HG03571 (cell line): ENCODE measurements around the gene CIB4.

Experiments used
- ATAC-seq: cut with Tn5 transposase; IDR thresholded peaks from one replicate; pipeline ENCODE4 v1.9.1; 2021; ENCODE audit not compliant: unreplicated experiment

CIB4 gene

DNA sequence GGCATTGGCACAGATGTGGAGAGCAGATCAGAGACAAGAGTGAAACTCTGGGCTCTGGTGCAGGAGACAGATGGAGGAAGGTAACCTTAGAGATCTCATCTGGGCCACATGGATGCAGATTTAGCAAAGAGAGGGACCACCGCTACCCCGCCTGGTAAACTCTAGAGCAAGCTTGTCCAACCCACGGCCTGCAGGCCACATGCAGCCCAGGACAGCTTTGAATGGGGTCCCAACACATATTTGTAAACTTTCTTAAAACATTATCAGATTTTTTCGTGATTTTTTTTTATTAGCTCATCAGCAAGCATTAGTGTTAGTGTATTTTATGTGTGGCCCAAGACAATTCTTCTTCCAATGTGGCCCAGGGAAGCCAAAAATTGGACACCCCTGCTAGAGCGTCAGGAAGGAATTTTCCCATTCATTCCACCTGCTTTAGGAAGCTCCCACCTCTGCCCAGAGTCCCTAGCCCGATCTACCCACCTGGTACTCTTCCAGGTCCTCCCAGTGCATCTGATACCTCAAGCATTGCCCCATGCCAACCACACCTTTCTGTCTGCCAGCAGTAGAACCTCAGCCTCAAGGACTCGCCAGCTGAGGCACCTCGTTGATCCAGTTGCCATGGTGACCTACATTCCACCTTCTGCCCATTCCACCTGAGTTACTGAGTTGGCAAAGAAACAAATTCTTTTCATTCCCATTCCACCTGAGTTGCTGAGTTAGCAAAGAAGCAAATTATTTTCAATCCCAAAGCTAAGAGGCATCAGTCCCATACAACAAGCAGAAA, at the start of gene CIB4:
Gene CIB4, minus strand, starts transcription at position 586 of the 784 bp plus-strand sequence. Its CDS starts 52 bp downstream, at position 534.
- ATAC-seq: no peak

DNA sequence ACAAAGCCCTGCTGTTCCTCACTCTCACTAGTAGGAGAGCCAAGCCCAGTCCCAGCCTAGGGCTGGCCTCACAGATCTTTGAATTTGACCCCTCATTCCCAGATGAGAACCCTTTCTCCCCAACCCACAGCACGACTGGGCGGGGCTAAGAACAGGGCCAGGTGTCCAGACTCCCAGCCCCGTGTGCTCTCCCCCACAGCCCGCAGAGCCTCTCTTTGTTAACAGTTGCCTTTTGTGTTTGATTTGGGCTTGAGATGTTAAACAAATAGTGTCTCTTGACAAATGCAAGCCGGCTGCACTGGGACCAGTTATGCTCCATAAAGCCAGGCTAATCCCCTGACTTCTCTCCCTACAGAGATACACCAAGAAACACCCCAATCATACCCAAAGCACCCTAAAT, 46.6 kb upstream of the CIB4 start:
- no peak for ATAC-seq

DNA sequence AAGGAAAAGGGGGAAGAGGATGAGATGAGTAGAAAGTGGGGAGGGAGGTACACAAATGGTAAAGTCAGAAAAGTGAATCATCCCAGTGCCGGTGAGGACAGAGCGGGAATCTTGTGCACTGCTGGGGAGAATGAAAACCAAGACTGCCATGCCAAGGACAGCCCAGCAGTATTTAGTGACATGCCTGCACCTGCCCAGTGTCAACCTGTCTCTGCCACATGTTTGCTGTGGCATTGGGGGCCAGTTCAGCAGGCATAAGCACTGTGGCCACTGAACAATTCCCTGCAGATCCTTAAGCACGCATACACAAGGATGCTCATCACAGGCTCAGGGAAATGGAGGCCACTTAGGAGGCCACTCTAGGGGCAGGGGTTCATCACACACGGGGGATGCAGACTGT, 46.2 kb upstream of the CIB4 start:
- ATAC-seq: no peak

DNA sequence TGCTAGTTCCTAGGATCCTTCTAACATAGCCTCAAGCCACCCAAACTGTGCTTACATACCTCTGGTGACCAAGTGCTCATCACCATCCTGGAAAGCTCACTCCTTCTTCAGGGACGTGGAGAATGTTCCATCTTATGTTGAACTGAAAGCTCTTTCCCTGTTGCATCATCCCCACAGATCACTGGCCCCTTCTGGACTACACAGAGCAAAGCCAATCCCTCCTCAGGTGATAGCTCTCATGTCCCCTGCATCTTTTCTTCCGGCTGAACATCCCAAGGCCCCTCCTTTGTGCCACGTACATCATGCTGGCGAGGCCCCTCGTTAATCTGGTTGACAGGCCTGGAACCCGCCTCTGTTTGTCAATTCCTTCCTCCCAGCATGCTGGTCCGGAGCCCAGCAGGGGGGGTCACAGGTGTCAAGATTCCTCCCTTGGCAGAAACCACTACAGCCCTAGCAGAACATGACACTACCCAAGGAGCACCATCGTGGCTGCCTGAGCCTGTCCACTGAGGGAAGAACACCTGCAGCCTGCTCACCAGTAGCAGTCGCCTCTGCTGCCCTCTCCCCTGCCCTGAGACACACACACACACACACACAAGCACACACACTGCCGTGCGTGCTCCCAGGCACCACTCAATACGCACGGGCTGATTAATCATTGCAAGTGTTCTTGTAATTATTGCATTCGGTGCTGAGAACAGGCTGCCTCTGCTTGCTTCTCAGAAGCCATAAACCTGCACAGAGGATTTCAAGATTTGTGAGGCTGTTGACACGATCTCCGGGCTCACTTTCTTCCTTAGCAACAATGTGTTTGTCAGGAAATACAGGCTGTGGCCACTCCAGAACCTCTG, 45.0 kb upstream of the CIB4 start:
- no peak for ATAC-seq

DNA sequence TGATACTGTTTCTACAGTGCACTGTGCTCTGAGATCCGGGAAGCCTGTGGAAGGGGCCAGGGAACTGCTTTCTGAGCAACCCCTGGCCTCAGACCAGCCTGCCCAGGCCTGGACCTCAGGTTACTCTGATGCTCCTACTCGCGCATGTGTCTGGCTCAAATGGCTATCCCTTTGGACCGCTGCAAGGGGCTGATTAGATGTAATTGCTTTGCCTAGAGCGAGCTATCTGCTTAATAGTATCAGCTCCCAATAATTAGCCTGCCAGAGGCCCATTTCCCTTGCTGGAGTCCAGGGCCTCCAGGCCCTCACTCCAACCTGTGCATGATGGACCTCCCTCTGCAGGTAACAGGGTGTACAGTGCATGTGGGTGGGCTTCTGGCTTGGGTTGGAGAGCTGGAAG, 44.2 kb upstream of the CIB4 start:
- ATAC-seq: no peak

DNA sequence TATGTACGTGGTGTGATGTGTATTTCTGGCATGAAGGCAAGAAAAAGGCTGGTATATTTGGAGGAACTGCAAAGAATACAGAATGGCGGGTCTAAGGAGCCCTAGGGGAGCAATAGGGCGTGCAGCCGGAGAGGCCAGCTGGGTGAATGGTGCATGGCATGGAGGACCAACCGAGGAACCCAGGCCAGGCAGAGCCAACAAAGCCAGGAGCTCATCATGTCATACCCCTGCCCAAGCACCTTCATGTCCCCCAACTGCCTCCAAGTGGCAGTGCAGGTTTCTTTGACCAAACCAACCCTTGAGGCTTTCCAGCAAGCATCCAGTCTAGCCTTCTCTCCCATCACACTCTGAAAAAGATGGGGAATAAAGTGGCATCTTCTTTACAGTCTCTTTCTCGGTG, 42.4 kb upstream of the CIB4 start:
- ATAC-seq: no peak

DNA sequence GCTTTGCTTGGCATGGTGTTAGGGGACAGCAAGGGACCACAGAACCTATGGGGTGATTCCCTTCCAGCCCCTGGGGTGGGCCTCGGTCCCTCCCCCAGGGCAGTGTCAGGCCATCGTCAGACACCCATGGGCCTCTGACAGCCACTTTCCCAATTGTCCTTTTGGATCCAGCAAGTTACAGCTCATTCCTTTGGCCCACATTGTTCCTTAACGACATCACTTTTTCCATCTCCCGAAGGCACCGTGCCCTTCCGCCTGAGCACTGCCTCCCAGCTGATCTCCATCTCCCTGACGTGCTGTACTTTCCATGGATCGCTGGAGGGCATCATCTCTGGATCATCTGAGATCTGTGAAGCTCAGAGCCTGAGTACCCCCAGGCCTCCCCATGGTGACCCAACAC, 41.0 kb upstream of the CIB4 start:
- no peak for ATAC-seq

DNA sequence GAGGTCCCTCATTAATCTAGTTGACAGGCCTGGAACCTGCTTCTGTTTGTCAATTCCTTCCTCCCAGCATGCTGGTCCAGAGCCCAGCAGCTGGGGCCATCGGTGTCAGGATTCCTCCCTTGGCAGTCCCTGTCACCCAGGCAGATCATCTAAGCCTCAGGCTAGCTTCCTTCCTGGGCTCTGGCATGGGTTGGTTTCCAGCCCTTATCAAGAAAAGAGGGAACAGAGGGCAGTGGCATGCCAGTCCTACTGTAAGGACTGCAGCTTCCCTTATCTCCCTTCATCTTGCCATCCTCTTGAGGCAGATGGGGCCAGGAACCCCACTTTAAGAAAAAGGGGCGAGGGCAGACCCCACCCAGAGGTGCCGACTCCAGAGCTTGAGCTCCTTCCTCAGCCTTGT, 40.5 kb upstream of the CIB4 start:
- ATAC-seq: no peak

DNA sequence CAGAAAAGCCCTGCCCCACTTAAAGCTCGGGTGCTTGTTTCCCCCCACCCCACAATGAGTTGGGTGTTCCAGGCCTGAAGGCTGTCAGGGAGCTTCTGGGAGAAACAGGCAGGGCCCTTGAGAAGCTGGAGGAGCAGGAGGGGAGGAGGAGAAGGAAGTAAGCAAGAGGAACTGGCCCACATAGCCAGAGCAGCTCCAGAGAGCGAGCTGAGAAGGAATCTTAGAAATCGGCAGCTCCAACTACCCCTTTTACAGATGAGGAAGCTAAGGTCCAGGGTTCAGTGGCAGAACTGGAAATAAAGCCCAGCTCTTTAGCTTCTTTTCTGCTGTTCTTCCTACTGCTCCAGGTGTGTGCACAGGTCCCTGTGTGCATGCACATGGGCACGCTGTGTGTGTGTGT, 38.7 kb upstream of the CIB4 start:
- ATAC-seq: no peak

DNA sequence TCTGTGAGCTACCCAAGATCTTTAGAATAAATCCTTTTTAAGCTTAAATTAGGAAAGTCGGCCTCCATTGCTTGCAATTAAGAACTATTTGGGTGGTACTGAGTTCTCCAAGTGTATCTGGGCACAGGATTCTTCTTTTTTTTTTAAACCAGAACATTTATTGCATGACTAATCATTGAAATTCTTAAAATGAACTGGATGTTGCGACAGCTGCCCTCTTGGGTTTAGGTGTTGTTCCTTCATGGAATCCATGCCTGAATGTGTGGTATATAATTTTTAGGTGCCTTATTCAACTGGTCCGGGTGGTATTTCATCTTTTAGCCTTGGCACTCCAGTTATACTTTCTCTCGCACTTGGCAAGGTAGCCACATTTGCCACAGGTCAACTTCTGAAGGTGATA, 36.9 kb upstream of the CIB4 start:
- ATAC-seq: no peak

DNA sequence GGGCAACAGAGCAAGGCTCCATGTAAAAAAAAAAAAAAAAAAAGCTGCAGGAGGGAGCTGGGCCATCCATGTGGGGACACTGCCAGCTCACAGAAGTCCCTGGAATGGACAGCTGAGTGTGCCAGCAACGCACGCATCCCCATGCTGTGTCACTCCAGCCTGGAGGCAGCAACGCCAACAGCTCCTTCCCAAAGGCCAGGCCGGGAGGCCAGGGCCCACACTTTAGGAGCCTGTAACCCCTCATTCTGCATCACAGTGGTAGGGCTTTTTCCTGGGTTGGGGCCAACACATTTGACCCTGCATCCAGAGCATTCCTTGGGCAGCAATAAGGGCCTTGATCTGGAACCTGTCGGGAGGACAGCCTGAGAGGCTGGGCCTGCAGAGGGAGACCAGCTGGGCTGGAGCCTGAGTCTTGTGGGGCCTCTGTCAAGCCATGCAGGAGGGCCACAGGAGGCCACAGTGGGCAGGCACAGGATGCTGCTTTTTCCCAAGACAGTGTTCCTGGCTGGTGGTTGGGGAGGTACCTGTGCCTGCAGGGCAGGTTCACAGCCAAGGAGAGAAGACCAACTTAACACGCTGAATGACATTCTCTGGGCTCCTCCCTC, 34.6 kb upstream of the CIB4 start:
- ATAC-seq: no peak

DNA sequence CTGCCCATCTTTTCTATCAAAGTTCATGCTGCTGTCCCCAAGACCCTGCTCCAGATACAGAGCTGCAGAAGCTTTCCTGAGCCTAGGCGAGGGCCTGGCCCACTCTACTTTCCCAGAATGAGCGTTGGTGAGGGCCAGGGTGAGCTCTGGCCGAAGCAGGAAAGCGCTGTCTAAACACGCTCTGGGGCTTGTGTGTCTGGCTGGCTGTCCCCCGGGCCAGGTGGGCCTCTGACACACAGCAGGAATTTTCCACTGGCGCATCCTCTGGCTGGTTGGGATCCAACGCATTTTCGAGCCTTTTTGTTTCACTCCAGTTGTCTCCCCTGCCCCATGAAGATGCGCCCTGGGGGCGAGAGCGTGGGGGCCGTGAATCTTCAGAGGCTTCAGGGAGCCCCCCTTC, 33.6 kb upstream of the CIB4 start:
- ATAC-seq: no peak

DNA sequence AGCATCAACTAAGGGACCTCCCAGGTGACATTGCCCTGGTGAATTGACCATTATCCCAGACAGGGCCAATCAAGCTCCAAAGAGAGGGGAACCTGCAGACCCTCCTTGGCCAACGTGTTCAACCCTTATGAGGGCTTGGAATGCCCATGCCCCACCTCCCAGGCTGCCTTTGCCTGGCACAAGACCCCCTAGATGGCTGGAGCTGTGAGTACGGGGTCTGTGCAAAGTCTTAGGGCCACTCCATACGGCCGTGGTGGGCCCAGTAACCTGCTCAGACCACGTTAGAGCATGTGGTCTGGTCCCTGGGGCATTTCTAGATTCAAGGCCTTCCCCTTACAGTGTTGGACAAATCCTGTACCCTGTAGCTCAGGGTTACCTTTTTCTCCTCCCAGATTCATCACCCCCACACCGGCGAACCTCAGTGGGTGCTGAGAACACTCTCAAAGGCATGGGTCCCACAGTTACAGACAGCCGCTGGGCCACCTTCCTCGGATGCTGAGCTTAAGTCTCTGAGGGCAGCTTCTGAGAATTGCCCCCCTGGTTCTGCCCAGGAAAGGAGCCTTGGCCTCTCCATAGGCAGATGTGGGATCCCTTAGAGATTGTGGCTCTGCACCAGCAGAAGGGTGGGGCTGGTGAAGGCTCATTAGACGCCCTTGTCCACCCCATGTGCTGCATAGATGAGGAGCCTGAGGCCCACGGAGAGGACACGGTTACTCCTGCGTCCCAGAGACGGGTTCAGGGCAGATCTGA, 33.0 kb upstream of the CIB4 start:
- no peak for ATAC-seq

DNA sequence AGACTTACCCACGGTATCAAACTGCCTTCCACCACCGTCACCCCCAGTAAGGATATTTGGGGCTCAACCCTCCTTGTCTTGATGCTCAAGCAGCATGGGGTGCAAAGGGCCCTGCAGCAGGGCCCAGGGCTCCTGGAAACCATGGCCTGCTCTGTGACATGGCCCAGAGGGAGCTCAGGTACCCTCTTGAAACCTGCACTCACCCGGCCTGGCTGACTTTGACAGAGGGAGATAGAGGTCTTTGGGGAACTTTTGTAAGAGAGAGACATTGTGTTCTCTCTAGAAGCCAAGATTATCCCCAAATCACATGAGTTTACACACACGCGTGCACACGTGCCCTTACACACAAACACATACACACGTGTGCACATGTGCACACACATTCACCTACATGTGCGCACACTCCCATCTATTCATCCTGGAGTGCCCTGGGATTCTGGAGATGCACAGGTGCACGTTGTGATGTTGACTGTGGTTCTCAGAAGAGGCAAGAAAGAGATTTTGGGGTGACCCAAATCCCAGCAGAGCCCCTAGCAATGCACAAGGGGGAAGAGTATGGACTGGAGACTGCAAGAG, 31.7 kb upstream of the CIB4 start:
- no peak for ATAC-seq

DNA sequence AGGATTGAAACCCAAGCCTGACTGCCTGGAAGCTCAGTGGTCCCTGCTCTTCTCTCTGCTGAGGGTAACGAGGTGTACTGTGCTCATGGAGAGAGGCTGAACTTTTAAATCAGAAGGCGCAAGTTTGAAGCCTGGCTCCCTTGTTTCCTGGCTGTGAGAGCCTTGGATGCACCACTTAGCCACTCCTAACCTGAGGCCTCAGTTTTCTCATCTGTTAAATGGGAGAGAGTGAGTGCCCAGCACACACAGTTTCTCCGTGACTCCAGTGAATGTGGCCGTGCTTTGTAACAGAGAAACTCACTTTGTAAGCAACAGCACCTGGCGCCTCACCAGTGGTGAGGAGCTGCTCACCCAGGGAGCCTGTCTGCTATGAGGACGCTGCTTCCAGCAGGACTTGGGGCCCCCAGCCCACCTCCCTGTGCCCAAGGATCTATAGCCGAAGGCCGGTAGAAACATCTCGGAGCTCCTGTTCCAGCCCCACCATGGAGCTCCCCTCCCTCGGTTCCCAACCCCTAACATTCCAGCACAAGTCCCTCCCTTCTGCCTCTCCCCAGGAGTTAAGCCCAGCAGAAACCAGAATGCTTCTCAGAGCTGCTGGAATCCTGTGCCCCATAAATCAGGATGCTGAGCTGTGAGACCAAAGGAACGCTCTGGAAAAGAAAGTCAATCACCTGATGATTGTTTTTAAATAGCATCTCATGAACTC, 31.1 kb upstream of the CIB4 start:
- ATAC-seq: no peak

DNA sequence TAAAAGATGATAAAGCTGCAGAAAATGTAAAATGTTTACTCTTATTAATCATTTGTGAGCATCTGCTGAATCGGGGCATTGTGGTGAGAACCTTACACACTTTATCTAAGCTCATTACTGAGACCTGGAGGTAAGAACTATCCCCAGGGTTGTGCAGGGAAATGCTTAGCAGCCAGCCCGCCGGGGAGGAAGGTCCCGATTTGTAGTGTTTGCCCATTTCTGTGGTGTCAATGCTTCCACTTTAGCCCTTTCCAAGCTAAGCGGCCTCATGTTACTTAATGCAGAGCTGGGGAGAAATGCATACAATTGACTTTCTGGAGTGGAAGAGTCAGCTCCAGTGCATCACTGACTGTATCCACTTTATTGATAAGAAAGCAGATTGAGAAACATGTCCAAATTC, 30.5 kb upstream of the CIB4 start:
- ATAC-seq: no peak

DNA sequence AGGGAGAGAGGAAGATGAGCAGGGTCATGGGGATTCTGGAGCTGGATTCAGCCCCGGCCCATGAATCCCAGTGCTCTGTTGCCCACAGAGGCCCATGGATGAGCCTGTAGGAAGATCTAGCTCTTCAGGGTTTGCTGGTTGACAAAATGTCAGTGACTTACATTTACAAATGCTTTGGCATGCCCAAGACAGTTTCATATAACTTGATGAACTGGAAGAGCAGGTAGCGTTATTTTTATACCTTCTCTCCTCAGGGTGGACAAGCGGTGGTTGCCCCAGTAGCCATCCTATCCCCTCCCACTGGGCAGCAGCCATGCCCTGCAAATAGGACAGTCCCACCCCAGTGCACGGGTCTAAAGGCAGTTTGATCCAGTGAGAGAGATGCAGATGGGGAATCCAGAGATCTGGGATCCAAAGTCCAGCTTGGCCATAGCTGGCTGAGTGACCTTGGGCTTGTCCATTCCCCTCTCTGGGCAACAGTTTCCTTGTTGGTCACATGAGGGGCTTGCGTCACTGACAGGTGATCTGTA, 29.8 kb upstream of the CIB4 start:
- no peak for ATAC-seq

DNA sequence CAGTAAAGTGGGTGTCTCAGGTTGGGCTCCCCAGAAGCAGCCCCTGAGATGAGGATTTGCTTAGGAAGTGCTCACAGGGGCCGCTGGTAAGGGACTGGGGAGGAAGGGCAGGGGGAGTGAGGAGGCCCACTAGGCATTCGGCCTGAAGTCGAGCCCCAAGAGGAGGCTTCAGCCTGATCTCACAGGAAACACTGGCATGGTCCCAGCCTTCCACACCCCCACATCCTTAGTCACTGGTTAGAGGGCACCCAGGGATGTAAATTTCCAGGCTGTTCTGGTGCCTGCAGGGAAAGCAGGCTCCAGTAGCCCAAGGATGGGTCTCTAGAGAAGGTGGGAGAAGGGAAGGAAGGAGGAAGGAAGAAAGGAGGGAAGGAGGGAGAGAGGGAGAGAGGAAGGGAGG, 29.0 kb upstream of the CIB4 start:
- ATAC-seq: no peak

DNA sequence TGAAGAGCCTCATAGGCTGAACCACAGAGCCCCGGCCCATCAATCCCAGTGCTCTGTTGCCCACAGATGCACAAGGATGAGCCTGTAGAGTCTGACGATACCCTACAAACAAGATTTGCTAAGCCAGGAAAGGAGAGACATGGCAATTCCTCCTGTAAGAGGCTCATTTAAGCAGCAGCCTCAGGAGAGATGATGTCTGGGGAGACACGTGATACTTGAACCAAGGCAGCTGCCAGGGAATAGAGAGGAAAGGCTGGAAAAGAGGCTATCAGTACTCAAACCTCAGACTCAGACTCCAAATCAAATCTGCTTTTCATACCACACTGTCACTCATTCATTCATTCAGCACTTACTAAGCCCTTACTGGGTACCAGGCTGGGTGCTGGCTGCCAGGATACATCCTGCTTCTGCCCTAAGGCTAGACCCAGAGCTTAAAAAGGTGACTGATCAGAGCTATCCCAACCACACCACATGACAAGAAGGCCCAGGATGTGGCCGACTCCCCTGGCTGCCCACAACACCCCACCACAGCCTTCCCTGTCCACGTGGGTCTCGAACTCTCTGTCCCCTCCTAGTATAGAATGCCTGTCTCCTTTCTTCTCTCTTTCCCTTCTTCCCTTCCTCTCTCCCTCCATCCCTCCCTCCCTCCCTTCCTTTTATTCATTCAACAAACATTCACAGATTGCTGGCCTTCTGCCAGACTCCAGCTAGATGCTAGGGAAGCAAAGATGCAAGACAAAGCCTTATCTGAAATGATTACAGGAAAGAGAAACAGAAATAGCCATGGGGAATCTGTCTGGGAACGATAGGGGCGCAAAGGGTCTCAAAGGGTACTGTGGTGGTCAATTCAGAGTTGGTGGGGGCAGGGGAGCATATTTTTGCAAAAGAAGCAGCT, 27.9 kb upstream of the CIB4 start:
- ATAC-seq: no peak
